ENCODE data around the gene FOXG1.

GRCh38 chr14:28719130-28719529, 47.5 kb upstream of the FOXG1 start:
- TF ChIP-seq CTCF (optimal IDR thresholded peaks at IDR 0.05 in 1 of 3, IDR thresholded peaks at IDR 0.05 in 1 of 3, conservative IDR thresholded peaks at IDR 0.05 in 1 of 3; ENCODE audit: extremely low read depth in 1 of 3, insufficient read depth in 2 of 3, low read length in 3 of 3) (no peak), EZH2 (IDR thresholded peaks at IDR 0.05; ENCODE audit: low read length) (no peak)
